NCI-H460 (cell line): ENCODE measurements around the gene GALT. TPM values are rescaled to one million over a fixed set of nuclear protein-coding genes. Genes with fewer than 3 reads are reported as not detected.
A peak's percentile ranks its signal among the peaks of the same experiment; 100 is the strongest.
"Not testable (repeated sequence)": the region's sequence is repeated elsewhere in the genome, so short reads cannot be mapped to it uniquely, and the experiment has no call there.

Experiments used
- DNase-seq: peaks from one replicate; pipeline ENCODE4 v3.0.0-alpha.2; 2016; ENCODE audit warnings: low read depth; ENCODE audit errors: extremely low read depth
- total RNA-seq: library from RNA; depleted of rRNA; stranded (reverse); fragments of >200 nt; shearing (Covaris generic); gene quantifications from 2 replicates; pipeline ENCODE4 v1.2.3, GENCODE V29; 2014

The GALT gene
- total RNA-seq, 1 experiment from 2014 or later = 16.0 TPM

GRCh38 chr9:34625186-34625486, 21.3 kb upstream of the GALT start:
- no peak for DNase-seq

GRCh38 chr9:34627716-34628655, 18.5 kb upstream of the GALT start:
- no peak for DNase-seq

GRCh38 chr9:34628656-34629490, 17.6 kb upstream of the GALT start, which contains the start of gene ARID3C:
Gene ARID3C (minus strand): TSS chr9:34629066. CDS start chr9:34628014, 1,052 bp downstream.
- no peak for DNase-seq

- DNase-seq = no peak
These were observed 17.0 kb upstream of the GALT start for GRCh38 chr9:34629491-34629808.

- no peak for DNase-seq
These were observed 15.9 kb upstream of the GALT start for GRCh38 chr9:34630402-34631154.

- no peak for DNase-seq
These were observed 13.3 kb upstream of the GALT start for GRCh38 chr9:34633166-34633565.

GRCh38 chr9:34633851-34634550, 12.5 kb upstream of the GALT start:
- peak; percentile 59 for DNase-seq

- DNase-seq = no peak
These were observed 11.8 kb upstream of the GALT start for GRCh38 chr9:34634551-34635248.

GRCh38 chr9:34635556-34635955, 10.9 kb upstream of the GALT start:
- DNase-seq = no peak

- DNase-seq = no peak
These were observed 9.6 kb upstream of the GALT start for GRCh38 chr9:34636791-34637355.

- DNase-seq = peak; percentile 82
These were observed 8.9 kb upstream of the GALT start, which contains the start of gene SIGMAR1 for GRCh38 chr9:34637356-34638137. Gene SIGMAR1 (minus strand): TSS chr9:34637787. CDS start chr9:34637697, 90 bp downstream.

- DNase-seq = no peak
These were observed 8.4 kb upstream of the GALT start for GRCh38 chr9:34638138-34638445.

- not testable (repeated sequence) for DNase-seq
These were observed 7.2 kb upstream of the GALT start for GRCh38 chr9:34639322-34639721.

- no peak for DNase-seq
These were observed 3.8 kb upstream of the GALT start for GRCh38 chr9:34642679-34643078.

GRCh38 chr9:34644766-34645314, 1.6 kb upstream of the GALT start:
- DNase-seq = no peak

GRCh38 chr9:34647084-34647403, 569 bp downstream of the GALT start:
- DNase-seq = no peak

GRCh38 chr9:34647651-34648050, 1.2 kb downstream of the GALT start:
- DNase-seq = no peak

- no peak for DNase-seq
These were observed 2.2 kb downstream of the GALT start for GRCh38 chr9:34648673-34649072.

- DNase-seq = no peak
These were observed 4.3 kb downstream of the GALT start for GRCh38 chr9:34650816-34651215.
